ENCODE results near the gene KIF5A. TPM values are rescaled to one million over a fixed set of nuclear protein-coding genes. Genes with fewer than 3 reads are reported as not detected.

KIF5A gene
- total and polyA plus RNA-seq, 2 of the 13 experiments (the other 11 are each of a cell fraction or from before 2014, with no cell fraction given) = 1.6 to 11.9 TPM

MicroRNAs encoded within 50 kb of the gene (microRNA counts, 767-probe panel; counts per million panel counts)
- not detected for microRNA hsa-miR-616-3p

Small RNA genes lying within 50 kb of the gene (microRNA-seq; reads per million reads assigned to microRNA genes)
- gene MIR616 (2.7 reads per million, percentile 17 among the genes with 10 or more reads in this experiment), gene MIR6758 (not detected)

Small RNA genes lying within 50 kb of the gene (small RNA-seq; reads per million reads assigned to genes)
- gene MIR616 (ENCODE audit: insufficient read depth in 2 of 3, insufficient read length in 3 of 3, low read depth in 2 of 3, low replicate concordance in 1 of 3) = 0 reads per million in 3 experiments

Other genes starting within 250 kb of the KIF5A start
- gene R3HDM2, start 119.0 kb upstream of the KIF5A start, total RNA-seq (2016; rRNA removed; fragmentation: Illumina TruSeq; extraction: Trizol) = 8.3 and 11.1 TPM in 2 replicates
- 23.5 and 26.2 TPM in 2 replicates for gene R3HDM2, start 119.0 kb upstream of the KIF5A start, polyA plus RNA-seq (2011; rRNA removed)
- gene INHBC, start 115.3 kb upstream of the KIF5A start, total RNA-seq (2016; rRNA removed; fragmentation: Illumina TruSeq; extraction: Trizol) = 1.5 and 1.8 TPM in 2 replicates
- gene INHBC, start 115.3 kb upstream of the KIF5A start, polyA plus RNA-seq (2011; rRNA removed) = 12.7 and 13.8 TPM in 2 replicates
- 6.8 and 17.0 TPM in 2 replicates for gene INHBE, start 94.7 kb upstream of the KIF5A start, total RNA-seq (2016; rRNA removed; fragmentation: Illumina TruSeq; extraction: Trizol)
- 32.0 and 55.8 TPM in 2 replicates for gene INHBE, start 94.7 kb upstream of the KIF5A start, polyA plus RNA-seq (2011; rRNA removed)
- gene GLI1, start 90.3 kb upstream of the KIF5A start, total RNA-seq (2016; rRNA removed; fragmentation: Illumina TruSeq; extraction: Trizol) = 0.20 TPM in 1 of 2 replicates, not detected in the other
- gene GLI1, start 90.3 kb upstream of the KIF5A start, polyA plus RNA-seq (2011; rRNA removed) = 0.09 and 0.27 TPM in 2 replicates
- 0.18 TPM in 1 of 2 replicates, not detected in the other for gene ARHGAP9, start 70.2 kb upstream of the KIF5A start, total RNA-seq (2016; rRNA removed; fragmentation: Illumina TruSeq; extraction: Trizol)
- gene ARHGAP9, start 70.2 kb upstream of the KIF5A start, polyA plus RNA-seq (2011; rRNA removed) = 0.95 and 1.2 TPM in 2 replicates
- 177 and 181 TPM in 2 replicates for gene MARS1, start 62.0 kb upstream of the KIF5A start, total RNA-seq (2016; rRNA removed; fragmentation: Illumina TruSeq; extraction: Trizol)
- 115 and 167 TPM in 2 replicates for gene MARS1, start 62.0 kb upstream of the KIF5A start, polyA plus RNA-seq (2011; rRNA removed)
- 17.5 and 27.5 TPM in 2 replicates for gene DDIT3, start 29.5 kb upstream of the KIF5A start, total RNA-seq (2016; rRNA removed; fragmentation: Illumina TruSeq; extraction: Trizol)
- gene DDIT3, start 29.5 kb upstream of the KIF5A start, polyA plus RNA-seq (2011; rRNA removed) = 45.2 and 48.7 TPM in 2 replicates
- 4.1 and 5.1 TPM in 2 replicates for gene MBD6, start 27.2 kb upstream of the KIF5A start, total RNA-seq (2016; rRNA removed; fragmentation: Illumina TruSeq; extraction: Trizol)
- 5.9 and 6.1 TPM in 2 replicates for gene MBD6, start 27.2 kb upstream of the KIF5A start, polyA plus RNA-seq (2011; rRNA removed)
- 72.0 and 75.5 TPM in 2 replicates for gene DCTN2, start 2.9 kb upstream of the KIF5A start, total RNA-seq (2016; rRNA removed; fragmentation: Illumina TruSeq; extraction: Trizol)
- gene DCTN2, start 2.9 kb upstream of the KIF5A start, polyA plus RNA-seq (2011; rRNA removed) = 77.4 and 85.7 TPM in 2 replicates
- 23.6 and 26.4 TPM in 2 replicates for gene PIP4K2C, start 41.1 kb downstream of the KIF5A start, total RNA-seq (2016; rRNA removed; fragmentation: Illumina TruSeq; extraction: Trizol)
- gene PIP4K2C, start 41.1 kb downstream of the KIF5A start, polyA plus RNA-seq (2011; rRNA removed) = 21.7 and 23.3 TPM in 2 replicates
- 5.4 and 9.0 TPM in 2 replicates for gene DTX3, start 54.8 kb downstream of the KIF5A start, total RNA-seq (2016; rRNA removed; fragmentation: Illumina TruSeq; extraction: Trizol)
- 27.2 and 28.7 TPM in 2 replicates for gene DTX3, start 54.8 kb downstream of the KIF5A start, polyA plus RNA-seq (2011; rRNA removed)
- gene ARHGEF25, start 61.4 kb downstream of the KIF5A start, total RNA-seq (2016; rRNA removed; fragmentation: Illumina TruSeq; extraction: Trizol) = 10.1 and 11.5 TPM in 2 replicates
- 12.5 and 15.3 TPM in 2 replicates for gene ARHGEF25, start 61.4 kb downstream of the KIF5A start, polyA plus RNA-seq (2011; rRNA removed)
- 1.9 and 4.5 TPM in 2 replicates for gene B4GALNT1, start 83.2 kb downstream of the KIF5A start, total RNA-seq (2016; rRNA removed; fragmentation: Illumina TruSeq; extraction: Trizol)
- 5.4 and 5.9 TPM in 2 replicates for gene B4GALNT1, start 83.2 kb downstream of the KIF5A start, polyA plus RNA-seq (2011; rRNA removed)
- gene OS9, start 144.1 kb downstream of the KIF5A start, total RNA-seq (2016; rRNA removed; fragmentation: Illumina TruSeq; extraction: Trizol) = 51.7 and 156 TPM in 2 replicates
- 206 and 225 TPM in 2 replicates for gene OS9, start 144.1 kb downstream of the KIF5A start, polyA plus RNA-seq (2011; rRNA removed)
- gene AGAP2, start 188.7 kb downstream of the KIF5A start, total RNA-seq (2016; rRNA removed; fragmentation: Illumina TruSeq; extraction: Trizol) = 0.38 and 0.81 TPM in 2 replicates
- gene AGAP2, start 188.7 kb downstream of the KIF5A start, polyA plus RNA-seq (2011; rRNA removed) = 0.45 and 0.73 TPM in 2 replicates
- gene TSPAN31, start 195.0 kb downstream of the KIF5A start, total RNA-seq (2016; rRNA removed; fragmentation: Illumina TruSeq; extraction: Trizol) = 5.4 and 10.4 TPM in 2 replicates
- gene TSPAN31, start 195.0 kb downstream of the KIF5A start, polyA plus RNA-seq (2011; rRNA removed) = 24.6 and 27.3 TPM in 2 replicates
- 209 and 255 TPM in 2 replicates for gene CDK4, start 202.3 kb downstream of the KIF5A start, total RNA-seq (2016; rRNA removed; fragmentation: Illumina TruSeq; extraction: Trizol)
- 171 and 191 TPM in 2 replicates for gene CDK4, start 202.3 kb downstream of the KIF5A start, polyA plus RNA-seq (2011; rRNA removed)
- 2.7 and 5.7 TPM in 2 replicates for gene MARCHF9, start 205.1 kb downstream of the KIF5A start, total RNA-seq (2016; rRNA removed; fragmentation: Illumina TruSeq; extraction: Trizol)
- 9.6 and 14.5 TPM in 2 replicates for gene MARCHF9, start 205.1 kb downstream of the KIF5A start, polyA plus RNA-seq (2011; rRNA removed)
- gene CYP27B1, start 217.0 kb downstream of the KIF5A start, total RNA-seq (2016; rRNA removed; fragmentation: Illumina TruSeq; extraction: Trizol) = 0.97 and 2.3 TPM in 2 replicates
- 3.0 and 3.4 TPM in 2 replicates for gene CYP27B1, start 217.0 kb downstream of the KIF5A start, polyA plus RNA-seq (2011; rRNA removed)
- gene METTL1, start 222.1 kb downstream of the KIF5A start, total RNA-seq (2016; rRNA removed; fragmentation: Illumina TruSeq; extraction: Trizol) = 34.7 and 35.5 TPM in 2 replicates
- 36.9 and 38.3 TPM in 2 replicates for gene METTL1, start 222.1 kb downstream of the KIF5A start, polyA plus RNA-seq (2011; rRNA removed)
- 4.7 and 6.6 TPM in 2 replicates for gene EEF1AKMT3, start 222.6 kb downstream of the KIF5A start, total RNA-seq (2016; rRNA removed; fragmentation: Illumina TruSeq; extraction: Trizol)
- 10.8 and 11.4 TPM in 2 replicates for gene EEF1AKMT3, start 222.6 kb downstream of the KIF5A start, polyA plus RNA-seq (2011; rRNA removed)
- 68.3 and 89.7 TPM in 2 replicates for gene TSFM, start 232.7 kb downstream of the KIF5A start, total RNA-seq (2016; rRNA removed; fragmentation: Illumina TruSeq; extraction: Trizol)
- gene TSFM, start 232.7 kb downstream of the KIF5A start, polyA plus RNA-seq (2011; rRNA removed) = 24.0 and 29.8 TPM in 2 replicates